HL-60 (cell line): ENCODE data around the gene OTUB1.

Experiments
- GABPA ChIP-seq: IDR thresholded peaks from 2 replicates; pipeline ENCODE4 v1.6.1; 2012; ENCODE audit warnings: low read depth
- POLR2AphosphoS5 ChIP-seq: IDR thresholded peaks from 2 replicates; pipeline ENCODE4 v1.6.1; 2012; ENCODE audit warnings: low read depth
- SPI1 ChIP-seq: IDR thresholded peaks from 2 replicates; pipeline ENCODE4 v1.6.1; 2012; ENCODE audit warnings: low read depth, mild to moderate bottlenecking, borderline replicate concordance
- TF ChIP-seq, protein P1 (sequence below): IDR thresholded peaks from one replicate; pipeline ENCODE4 v1.5.1; 2011; ENCODE audit warnings: low read length, control low read depth, inconsistent platforms; ENCODE audit not compliant: insufficient read depth
- TF ChIP-seq, protein P2 (sequence below): IDR thresholded peaks from 2 replicates; pipeline ENCODE4 v1.6.1; 2012; ENCODE audit warnings: low read depth; ENCODE audit not compliant: insufficient replicate concordance

DNA sequence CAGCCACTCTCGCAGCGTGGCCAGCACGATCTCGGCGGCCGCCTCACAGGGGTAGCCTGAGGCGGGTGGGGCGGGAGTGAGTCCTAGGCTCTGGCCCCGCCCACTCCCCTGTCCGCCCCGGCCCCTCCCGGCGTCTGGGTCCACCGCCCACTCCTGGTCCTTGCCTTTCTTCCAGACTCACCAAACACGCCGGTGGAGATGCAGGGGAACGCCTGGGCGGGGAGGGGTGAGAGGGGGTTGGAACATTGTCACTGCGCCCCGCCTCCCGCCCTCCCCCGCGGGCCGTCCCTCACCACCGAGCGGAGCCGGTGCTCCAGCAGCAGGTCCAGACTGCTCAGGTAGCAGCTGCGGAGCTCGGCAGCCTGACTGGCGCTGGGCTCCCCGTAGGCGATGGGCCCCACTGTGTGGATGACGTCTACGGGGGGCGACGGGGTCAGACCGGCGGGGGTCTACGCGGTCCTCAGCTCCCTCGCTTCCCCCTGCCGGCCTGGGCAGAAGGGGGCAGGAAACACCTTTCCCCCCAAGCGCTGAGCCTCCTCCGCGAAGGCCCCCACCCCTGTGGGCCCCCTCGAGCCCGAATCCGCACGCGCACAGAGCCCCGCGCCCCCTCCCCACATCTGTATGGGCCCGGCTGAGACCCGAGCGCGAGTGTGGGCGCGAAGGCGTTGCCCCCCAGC is 13.2 kb downstream of the OTUB1 start:
- TF ChIP-seq, protein P1, sequence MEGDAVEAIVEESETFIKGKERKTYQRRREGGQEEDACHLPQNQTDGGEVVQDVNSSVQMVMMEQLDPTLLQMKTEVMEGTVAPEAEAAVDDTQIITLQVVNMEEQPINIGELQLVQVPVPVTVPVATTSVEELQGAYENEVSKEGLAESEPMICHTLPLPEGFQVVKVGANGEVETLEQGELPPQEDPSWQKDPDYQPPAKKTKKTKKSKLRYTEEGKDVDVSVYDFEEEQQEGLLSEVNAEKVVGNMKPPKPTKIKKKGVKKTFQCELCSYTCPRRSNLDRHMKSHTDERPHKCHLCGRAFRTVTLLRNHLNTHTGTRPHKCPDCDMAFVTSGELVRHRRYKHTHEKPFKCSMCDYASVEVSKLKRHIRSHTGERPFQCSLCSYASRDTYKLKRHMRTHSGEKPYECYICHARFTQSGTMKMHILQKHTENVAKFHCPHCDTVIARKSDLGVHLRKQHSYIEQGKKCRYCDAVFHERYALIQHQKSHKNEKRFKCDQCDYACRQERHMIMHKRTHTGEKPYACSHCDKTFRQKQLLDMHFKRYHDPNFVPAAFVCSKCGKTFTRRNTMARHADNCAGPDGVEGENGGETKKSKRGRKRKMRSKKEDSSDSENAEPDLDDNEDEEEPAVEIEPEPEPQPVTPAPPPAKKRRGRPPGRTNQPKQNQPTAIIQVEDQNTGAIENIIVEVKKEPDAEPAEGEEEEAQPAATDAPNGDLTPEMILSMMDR = no peak
- TF ChIP-seq, protein P2, sequence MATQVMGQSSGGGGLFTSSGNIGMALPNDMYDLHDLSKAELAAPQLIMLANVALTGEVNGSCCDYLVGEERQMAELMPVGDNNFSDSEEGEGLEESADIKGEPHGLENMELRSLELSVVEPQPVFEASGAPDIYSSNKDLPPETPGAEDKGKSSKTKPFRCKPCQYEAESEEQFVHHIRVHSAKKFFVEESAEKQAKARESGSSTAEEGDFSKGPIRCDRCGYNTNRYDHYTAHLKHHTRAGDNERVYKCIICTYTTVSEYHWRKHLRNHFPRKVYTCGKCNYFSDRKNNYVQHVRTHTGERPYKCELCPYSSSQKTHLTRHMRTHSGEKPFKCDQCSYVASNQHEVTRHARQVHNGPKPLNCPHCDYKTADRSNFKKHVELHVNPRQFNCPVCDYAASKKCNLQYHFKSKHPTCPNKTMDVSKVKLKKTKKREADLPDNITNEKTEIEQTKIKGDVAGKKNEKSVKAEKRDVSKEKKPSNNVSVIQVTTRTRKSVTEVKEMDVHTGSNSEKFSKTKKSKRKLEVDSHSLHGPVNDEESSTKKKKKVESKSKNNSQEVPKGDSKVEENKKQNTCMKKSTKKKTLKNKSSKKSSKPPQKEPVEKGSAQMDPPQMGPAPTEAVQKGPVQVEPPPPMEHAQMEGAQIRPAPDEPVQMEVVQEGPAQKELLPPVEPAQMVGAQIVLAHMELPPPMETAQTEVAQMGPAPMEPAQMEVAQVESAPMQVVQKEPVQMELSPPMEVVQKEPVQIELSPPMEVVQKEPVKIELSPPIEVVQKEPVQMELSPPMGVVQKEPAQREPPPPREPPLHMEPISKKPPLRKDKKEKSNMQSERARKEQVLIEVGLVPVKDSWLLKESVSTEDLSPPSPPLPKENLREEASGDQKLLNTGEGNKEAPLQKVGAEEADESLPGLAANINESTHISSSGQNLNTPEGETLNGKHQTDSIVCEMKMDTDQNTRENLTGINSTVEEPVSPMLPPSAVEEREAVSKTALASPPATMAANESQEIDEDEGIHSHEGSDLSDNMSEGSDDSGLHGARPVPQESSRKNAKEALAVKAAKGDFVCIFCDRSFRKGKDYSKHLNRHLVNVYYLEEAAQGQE = no peak
- TF ChIP-seq SPI1 = no peak
- TF ChIP-seq GABPA = no peak
- no peak for TF ChIP-seq POLR2AphosphoS5
